Activated naive CD4-positive, alpha-beta T cell treated with anti-CD3 and anti-CD28 coated beads, Interleukin-2, amount 10 ng/mL, durations not matched to agents 7 days and 5 days (primary cell): Measurements from ENCODE around the gene CTCFL.

Experiments
- CTCF ChIA-PET: fragments of 350-600 bp; sonication (Branson Sonifier 250); formaldehyde crosslinking; loops from one replicate; lab custom pipeline; 2021; ENCODE audit warnings: antibody characterized with exemption; lab: Charles Lee
- DNase-seq: peaks from one replicate; pipeline ENCODE4 v3.0.0-alpha.2; 2020
- H3K27ac Mint-ChIP-seq: one replicate; pipeline ENCODE4 v1.8.0; 2021; ENCODE audit warnings: mild to moderate bottlenecking, moderate library complexity, mixed read lengths
- H3K27me3 Mint-ChIP-seq: one replicate; pipeline ENCODE4 v1.8.0; 2021; ENCODE audit warnings: mild to moderate bottlenecking, mixed read lengths
- H3K36me3 Mint-ChIP-seq: one replicate; pipeline ENCODE4 v1.8.0; 2021; ENCODE audit warnings: mixed read lengths
- H3K4me1 Mint-ChIP-seq: one replicate; pipeline ENCODE4 v1.8.0; 2021; ENCODE audit warnings: mixed read lengths
- H3K4me3 Mint-ChIP-seq: one replicate; pipeline ENCODE4 v1.8.0; 2021; ENCODE audit warnings: mild to moderate bottlenecking, moderate library complexity, mixed read lengths
- H3K9me3 Mint-ChIP-seq: one replicate; pipeline ENCODE4 v1.8.0; 2021; ENCODE audit warnings: mixed read lengths

Gene CTCFL

DNA sequence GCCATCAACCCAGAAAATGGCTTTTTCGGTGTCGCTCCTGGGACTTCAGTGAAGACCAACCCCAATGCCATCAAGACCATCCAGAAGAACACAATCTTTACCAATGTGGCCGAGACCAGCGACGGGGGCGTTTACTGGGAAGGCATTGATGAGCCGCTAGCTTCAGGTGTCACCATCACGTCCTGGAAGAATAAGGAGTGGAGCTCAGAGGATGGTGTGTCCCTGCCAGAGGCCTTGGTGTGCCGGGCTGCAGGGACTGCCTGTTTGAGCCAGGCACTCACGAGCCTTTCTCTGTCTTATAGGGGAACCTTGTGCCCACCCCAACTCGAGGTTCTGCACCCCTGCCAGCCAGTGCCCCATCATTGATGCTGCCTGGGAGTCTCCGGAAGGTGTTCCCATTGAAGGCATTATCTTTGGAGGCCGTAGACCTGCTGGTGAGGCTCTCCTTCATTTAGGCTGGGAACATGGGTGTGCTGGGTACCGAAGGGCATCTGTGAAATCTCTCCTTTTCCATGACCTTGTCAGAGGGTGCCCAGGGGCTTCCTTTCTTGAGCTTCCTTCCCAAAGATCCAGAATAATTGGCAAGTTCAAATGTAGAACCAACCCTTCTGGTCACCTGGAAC lies 39.4 kb upstream of the CTCFL start:
- DNase-seq, result no peak
- no peak overlapping the region for H3K27ac Mint-ChIP-seq
- no peaks in the 10 kb centered on the region for H3K9me3 Mint-ChIP-seq
- H3K27me3 Mint-ChIP-seq, result peaks cover 53% of the 10 kb centered on the region
- CTCF ChIA-PET, result no interaction called here
- no peaks in the 10 kb centered on the region for H3K4me1 Mint-ChIP-seq
- H3K4me3 Mint-ChIP-seq, result no peak overlapping the region
- no peaks in the 10 kb centered on the region for H3K36me3 Mint-ChIP-seq

DNA sequence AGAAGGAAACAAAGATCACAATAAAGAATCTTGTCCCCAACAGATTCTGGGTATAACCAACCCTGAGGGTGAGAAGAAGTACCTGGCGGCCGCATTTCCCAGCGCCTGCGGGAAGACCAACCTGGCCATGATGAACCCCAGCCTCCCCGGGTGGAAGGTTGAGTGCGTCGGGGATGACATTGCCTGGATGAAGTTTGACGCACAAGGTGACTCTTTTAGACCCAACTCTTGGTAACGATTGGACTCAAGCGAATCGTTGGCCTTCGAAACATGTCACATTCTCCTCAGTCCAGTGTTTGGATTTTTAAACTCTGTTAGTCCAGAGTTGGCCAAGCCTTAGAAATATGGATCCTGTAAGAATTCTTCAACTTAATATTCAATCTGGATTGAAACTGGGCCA lies 38.6 kb upstream of the CTCFL start:
- H3K9me3 Mint-ChIP-seq, result no peaks in the 10 kb centered on the region
- H3K4me1 Mint-ChIP-seq, result no peaks in the 10 kb centered on the region
- H3K27ac Mint-ChIP-seq, result no peak overlapping the region
- H3K36me3 Mint-ChIP-seq, result no peaks in the 10 kb centered on the region
- H3K27me3 Mint-ChIP-seq, result peaks cover 48% of the 10 kb centered on the region
- no peak for DNase-seq
- CTCF ChIA-PET, result no interaction called here
- H3K4me3 Mint-ChIP-seq, result no peak overlapping the region

DNA sequence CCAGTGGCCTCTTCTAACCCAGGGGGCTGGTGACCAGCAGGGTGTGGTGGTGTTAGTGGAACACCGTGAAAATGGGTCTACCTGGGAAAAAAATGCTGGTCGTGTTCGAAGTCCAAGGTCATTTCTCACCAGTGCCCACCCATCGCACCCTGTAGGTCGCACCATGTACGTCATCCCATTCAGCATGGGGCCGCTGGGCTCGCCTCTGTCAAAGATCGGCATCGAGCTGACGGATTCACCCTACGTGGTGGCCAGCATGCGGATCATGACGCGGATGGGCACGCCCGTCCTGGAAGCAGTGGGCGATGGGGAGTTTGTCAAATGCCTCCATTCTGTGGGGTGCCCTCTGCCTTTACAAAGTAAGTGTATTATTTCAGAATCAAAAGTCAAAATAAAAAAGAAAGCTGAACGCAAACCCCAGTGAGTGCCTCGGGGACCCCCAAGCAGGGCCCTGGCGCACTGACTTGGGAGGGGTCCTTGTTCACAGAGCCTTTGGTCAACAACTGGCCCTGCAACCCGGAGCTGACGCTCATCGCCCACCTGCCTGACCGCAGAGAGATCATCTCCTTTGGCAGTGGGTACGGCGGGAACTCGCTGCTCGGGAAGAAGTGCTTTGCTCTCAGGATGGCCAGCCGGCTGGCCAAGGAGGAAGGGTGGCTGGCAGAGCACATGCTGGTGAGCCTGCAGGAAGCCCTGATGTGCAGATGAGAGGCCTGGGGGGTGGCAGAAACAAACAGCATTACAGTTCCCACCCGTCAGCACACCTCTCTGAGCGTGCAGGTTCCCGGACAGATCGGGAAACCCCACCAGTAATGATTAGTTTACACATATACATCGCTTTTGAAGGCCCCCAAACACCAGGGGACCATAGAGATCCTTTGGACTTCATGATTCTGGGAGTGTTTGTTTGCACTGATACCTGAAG lies 37.9 kb upstream of the CTCFL start:
- no peak overlapping the region for H3K4me3 Mint-ChIP-seq
- no peaks in the 10 kb centered on the region for H3K9me3 Mint-ChIP-seq
- CTCF ChIA-PET, result no interaction called here
- H3K4me1 Mint-ChIP-seq, result no peaks in the 10 kb centered on the region
- no peaks in the 10 kb centered on the region for H3K36me3 Mint-ChIP-seq
- peaks cover 45% of the 10 kb centered on the region for H3K27me3 Mint-ChIP-seq
- DNase-seq, result no peak
- H3K27ac Mint-ChIP-seq, result no peak overlapping the region

DNA sequence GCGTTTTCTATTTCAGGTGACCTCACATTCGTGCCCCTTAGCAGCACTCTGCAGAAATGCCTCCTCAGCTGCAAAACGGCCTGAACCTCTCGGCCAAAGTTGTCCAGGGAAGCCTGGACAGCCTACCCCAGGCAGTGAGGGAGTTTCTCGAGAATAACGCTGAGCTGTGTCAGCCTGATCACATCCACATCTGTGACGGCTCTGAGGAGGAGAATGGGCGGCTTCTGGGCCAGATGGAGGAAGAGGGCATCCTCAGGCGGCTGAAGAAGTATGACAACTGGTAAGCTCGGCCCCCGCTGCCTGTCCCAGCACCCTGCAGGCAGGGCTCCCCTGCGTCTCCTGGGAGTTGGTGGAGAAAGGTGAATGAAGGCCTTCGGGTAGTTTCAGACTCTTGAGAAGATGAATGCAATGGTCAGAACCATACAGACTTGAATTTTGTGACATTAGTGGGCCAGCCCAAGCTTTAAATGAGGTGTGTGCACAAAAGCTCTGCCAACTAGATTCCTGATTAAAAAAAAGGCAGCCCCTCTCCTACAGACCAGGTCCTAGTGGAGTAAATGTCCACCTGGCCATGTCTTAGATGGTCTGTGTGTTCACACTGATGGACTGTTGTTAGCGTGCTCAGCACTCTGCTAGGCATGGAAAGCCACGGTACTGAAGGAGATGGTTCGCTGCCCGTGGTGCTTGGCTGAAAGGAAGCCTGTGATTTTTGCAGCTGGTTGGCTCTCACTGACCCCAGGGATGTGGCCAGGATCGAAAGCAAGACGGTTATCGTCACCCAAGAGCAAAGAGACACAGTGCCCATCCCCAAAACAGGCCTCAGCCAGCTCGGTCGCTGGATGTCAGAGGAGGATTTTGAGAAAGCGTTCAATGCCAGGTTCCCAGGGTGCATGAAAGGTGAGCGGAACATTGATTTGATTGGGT lies 36.7 kb upstream of the CTCFL start:
- DNase-seq, result no peak
- H3K4me3 Mint-ChIP-seq, result no peak overlapping the region
- H3K4me1 Mint-ChIP-seq, result no peaks in the 10 kb centered on the region
- peaks cover 44% of the 10 kb centered on the region for H3K27me3 Mint-ChIP-seq
- H3K9me3 Mint-ChIP-seq, result no peaks in the 10 kb centered on the region
- CTCF ChIA-PET, result no interaction called here
- no peaks in the 10 kb centered on the region for H3K36me3 Mint-ChIP-seq
- no peak overlapping the region for H3K27ac Mint-ChIP-seq

DNA sequence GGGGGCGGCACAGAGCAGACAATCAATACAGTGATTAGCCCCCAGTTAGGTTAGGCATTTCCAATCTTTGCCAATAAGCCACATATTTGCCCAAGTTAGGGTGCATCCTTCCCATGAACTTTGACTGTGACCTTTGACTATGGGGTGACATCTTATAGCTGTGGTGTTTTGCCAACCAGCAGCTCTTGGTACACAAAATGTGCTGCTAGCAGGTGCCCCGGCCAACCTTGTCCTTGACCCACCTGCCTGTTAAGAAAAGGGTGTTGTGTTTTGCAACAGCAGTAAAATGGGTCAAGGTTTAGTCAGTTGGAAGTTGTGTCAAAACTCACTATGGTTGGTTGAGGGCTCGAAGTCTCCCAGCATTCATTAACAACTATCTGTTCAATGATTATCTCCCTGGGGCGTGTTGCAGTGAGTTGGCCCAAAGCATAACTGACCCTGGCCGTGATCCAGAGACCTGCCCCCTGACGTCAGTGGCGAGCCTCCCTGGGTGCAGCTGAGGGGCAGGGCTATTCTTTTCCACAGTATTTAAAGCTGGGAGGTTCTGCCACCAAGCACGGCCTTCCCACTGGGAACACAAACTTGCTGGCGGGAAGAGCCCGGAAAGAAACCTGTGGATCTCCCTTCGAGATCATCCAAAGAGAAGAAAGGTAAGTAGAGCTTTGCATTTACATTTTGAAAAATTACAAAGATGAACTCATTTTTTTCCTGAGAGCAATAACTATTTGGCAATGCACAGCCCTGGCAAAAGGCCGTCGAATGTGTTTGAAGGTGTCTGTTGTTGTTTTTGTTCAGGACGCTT lies 35.8 kb upstream of the CTCFL start, which contains the start of gene PCK1:
TSS of gene PCK1 (plus strand) at position 557 of the 802 bp plus-strand sequence. CDS start 302 bp downstream, outside the sequence.
- H3K4me3 Mint-ChIP-seq, result no peak within 1 kb of the TSS
- no peaks in the 10 kb centered on the region for H3K4me1 Mint-ChIP-seq
- no peak for DNase-seq
- H3K9me3 Mint-ChIP-seq, result no peaks in the 10 kb centered on the region
- no peak within 1 kb of the TSS for H3K27ac Mint-ChIP-seq
- peaks cover 48% of the 10 kb centered on the region for H3K27me3 Mint-ChIP-seq
- no peaks in the 10 kb centered on the region for H3K36me3 Mint-ChIP-seq
- CTCF ChIA-PET, result no interaction called here

DNA sequence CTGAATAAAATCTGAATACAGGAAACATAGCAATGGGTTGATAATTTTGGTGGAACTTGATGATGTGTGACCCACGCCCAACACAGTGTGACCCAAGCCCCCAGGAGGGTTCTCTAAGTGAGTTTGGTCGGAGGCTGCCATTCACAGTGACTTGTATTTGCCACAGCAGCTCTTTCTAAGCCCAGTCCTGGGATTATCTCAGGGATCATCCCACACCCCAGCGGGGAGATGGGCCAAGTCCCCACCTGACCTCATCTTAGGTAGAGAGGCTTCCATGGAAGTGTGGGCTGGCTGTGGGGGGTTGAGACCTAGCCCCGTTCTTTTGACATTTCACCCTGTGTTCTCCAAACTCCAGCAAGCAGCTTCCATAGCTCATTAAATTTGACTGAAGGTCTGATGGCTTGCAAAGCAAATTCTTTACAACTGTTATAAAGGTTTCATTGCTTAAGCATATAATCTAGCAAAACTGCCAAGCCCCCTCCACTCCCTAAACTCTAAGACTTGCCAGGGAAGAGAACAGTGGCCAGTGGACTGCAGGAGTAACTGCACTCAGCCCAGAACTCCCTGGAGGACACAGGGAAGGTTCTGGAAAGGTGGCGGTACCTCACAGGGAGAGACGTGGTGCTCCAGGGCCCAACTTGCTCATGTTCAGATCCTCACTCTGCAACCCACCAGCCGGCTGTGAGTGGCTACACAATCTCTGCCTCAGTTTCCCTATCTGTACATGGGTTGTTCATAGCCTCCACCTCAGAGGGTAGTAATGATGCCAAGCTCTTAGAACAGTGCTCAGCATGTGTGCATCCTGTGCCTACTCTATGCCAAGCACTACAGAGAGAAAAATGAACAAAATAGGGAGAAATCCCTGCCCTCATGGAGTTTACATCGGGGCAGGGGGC lies 35.0 kb upstream of the CTCFL start:
- Mint-ChIP-seq H3K27ac (no peak overlapping the region), H3K27me3 (peaks cover 40% of the 10 kb centered on the region), H3K4me3 (no peak overlapping the region), H3K4me1 (no peaks in the 10 kb centered on the region), H3K9me3 (no peaks in the 10 kb centered on the region), H3K36me3 (no peaks in the 10 kb centered on the region)
- no peak for DNase-seq
- CTCF ChIA-PET, result no interaction called here

DNA sequence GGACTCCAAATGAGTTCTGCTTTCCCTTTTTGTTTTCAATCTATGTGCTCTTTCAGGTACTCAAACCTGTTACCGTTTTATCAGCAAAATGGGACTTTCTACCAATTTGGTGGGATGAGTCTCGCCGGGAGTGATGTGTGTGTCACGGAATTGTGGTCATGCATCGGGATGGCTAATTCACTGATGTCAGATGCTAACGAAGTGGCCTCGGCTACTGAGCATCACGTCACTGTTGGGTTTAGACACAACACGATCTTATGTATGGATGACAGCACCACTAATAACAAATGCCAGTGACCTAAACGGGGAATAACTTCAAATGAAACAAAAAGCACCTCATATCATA lies 34.3 kb upstream of the CTCFL start:
- Mint-ChIP-seq H3K27me3 (peaks cover 34% of the 10 kb centered on the region), H3K9me3 (no peaks in the 10 kb centered on the region), H3K4me1 (no peaks in the 10 kb centered on the region), H3K4me3 (no peak overlapping the region), H3K36me3 (no peaks in the 10 kb centered on the region), H3K27ac (no peak overlapping the region)
- CTCF ChIA-PET, result no interaction called here
- no peak for DNase-seq

DNA sequence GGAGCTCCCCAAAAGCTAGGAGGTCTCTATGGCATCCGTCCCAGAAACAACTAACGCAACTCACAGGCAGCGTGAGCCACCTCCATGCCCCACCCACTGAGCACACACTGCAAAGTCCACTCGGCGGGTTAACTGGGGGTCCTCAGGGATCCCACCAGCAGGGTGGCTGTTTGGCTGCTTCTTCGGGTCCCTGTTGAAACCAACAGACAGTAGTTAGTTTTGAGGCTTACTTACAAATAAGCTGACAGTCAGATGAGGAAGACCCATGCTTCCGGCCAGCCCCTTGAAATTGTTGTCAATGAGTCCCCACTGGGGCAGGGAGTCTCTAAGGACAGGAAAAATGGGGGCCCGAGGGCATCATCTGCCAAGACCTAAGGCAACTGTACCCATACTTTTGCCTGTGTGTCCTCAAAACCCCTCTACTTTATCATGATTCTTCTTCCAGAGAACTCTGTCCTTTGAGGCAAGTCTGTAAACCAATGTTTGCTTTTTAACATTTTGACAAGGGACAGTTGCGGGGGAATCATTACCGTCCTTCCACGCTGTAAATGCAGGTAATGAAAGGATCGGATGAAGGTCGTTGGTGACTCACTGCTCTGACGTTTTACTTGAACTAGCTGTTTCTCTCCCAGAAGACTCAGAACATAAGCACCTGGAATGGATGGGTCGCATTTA lies 33.8 kb upstream of the CTCFL start:
- CTCF ChIA-PET, result no interaction called here
- DNase-seq, result no peak
- Mint-ChIP-seq H3K36me3 (no peaks in the 10 kb centered on the region), H3K4me3 (no peak overlapping the region), H3K4me1 (no peaks in the 10 kb centered on the region), H3K27ac (no peak overlapping the region), H3K9me3 (no peaks in the 10 kb centered on the region), H3K27me3 (peaks cover 31% of the 10 kb centered on the region)

DNA sequence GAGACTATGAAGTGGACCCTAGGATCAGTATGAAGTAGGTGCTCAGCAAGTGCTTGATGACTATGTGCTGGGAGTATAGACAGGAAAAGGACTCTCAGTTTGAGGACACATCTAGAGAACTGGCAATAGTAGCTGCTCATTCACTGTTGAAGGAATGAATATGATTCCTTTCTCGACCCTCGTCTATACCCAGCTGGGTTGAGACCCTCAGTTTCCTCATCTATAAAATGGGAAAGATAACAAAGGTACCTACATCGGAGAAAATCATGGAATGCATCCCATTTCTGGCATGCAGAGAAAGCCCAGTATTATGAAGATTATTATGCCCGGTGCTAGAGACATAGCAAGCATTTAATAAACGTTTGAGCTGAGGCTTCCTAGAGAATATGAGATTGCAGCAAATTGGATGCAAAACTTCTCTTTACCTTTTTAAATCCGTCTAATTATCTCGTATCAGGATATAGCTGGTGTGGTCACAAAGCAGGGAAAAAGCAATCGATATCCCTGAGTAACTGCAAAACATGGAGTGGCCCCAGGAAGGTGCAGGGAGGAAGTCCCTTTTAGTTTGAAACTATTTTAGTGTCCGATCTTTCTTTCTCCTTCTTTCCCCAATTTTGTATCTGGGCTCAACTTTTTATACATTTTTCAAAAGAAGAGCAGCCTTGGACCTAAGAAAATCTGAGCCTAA lies 33.1 kb upstream of the CTCFL start:
- no peaks in the 10 kb centered on the region for H3K36me3 Mint-ChIP-seq
- no peak overlapping the region for H3K27ac Mint-ChIP-seq
- DNase-seq, result no peak
- CTCF ChIA-PET, result no interaction called here
- no peaks in the 10 kb centered on the region for H3K4me1 Mint-ChIP-seq
- H3K9me3 Mint-ChIP-seq, result no peaks in the 10 kb centered on the region
- H3K4me3 Mint-ChIP-seq, result no peak overlapping the region
- H3K27me3 Mint-ChIP-seq, result peaks cover 37% of the 10 kb centered on the region

DNA sequence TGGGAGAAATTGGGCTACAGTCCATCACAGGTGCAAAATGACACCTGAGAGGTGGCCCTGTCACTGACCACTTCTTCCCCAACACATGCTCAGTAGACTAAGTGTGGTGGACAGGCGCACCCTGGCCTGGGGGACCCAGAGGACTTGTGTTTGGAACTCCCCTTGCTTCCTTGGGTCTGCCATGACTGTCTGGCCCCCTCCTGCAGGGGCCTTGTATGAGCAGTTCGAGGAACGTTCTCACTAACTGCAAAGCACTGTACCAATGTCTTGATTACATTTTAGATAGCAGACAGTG lies 32.0 kb upstream of the CTCFL start:
- Mint-ChIP-seq H3K4me1 (no peaks in the 10 kb centered on the region), H3K27me3 (peaks cover 39% of the 10 kb centered on the region), H3K9me3 (no peaks in the 10 kb centered on the region), H3K4me3 (no peak overlapping the region), H3K36me3 (no peaks in the 10 kb centered on the region), H3K27ac (no peak overlapping the region)
- no peak for DNase-seq
- CTCF ChIA-PET, result no interaction called here

DNA sequence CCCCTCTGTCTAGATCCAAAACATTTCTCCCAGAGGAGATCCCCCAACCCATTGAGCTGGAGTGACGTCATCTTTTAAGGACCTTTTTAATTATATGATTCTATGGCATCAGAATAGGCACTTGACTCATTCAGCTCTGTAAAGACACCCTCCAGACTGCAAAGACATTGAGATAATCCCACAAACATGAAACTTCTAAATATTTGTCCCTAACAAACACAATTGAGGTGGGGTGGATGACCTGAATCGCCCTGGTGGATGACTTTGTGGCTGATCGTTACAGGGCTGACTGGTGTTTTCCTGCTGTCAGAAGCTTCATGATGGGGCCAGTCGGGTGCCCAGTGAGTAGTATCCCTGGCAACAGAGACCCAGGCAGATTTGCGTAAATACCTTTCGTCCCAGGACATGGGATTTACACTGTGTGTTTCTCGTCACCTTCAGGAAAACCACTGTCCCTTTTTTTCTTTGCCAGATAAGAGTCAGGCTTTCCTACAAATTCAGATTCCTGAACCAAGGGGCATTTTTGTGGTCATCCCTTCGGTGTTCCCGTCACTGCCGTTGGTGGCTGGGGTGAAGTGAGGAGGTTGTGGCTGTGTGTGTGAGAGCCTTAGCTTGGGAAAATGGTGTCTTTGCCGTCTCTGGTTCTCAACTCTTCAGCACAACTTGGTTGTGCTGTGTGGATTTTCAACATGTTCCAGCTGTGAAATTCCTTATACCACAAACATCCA lies 30.7 kb upstream of the CTCFL start:
- H3K9me3 Mint-ChIP-seq, result no peaks in the 10 kb centered on the region

More for the DNA sequence above, 30.7 kb upstream of the CTCFL start:
- DNase-seq, result no peak
- H3K27me3 Mint-ChIP-seq, result peaks cover 39% of the 10 kb centered on the region
- H3K4me3 Mint-ChIP-seq, result no peak overlapping the region
- no peak overlapping the region for H3K27ac Mint-ChIP-seq
- CTCF ChIA-PET, result no interaction called here
- no peaks in the 10 kb centered on the region for H3K4me1 Mint-ChIP-seq
- H3K36me3 Mint-ChIP-seq, result no peaks in the 10 kb centered on the region
